ELF-1 (cell line): ENCODE results near the gene TMEM11.
A peak's percentile ranks its signal among the peaks of the same experiment; 100 is the strongest.

ENCODE experiments used
- DNase-seq: peaks from one replicate; pipeline ENCODE4 v3.0.0-alpha.2; 2016; ENCODE audit warnings: low read depth, low spot score

TMEM11 gene

GRCh38 chr17:21214015-21214776, at the start of gene TMEM11:
TMEM11 (minus strand) TSS chr17:21214161; CDS start chr17:21214152, 9 bp downstream.
- DNase-seq, result peak; percentile 97

- no peak for DNase-seq
These were observed 49.4 kb upstream of the TMEM11 start for GRCh38 chr17:21263376-21263775.

- no peak for DNase-seq
These were observed 48.5 kb upstream of the TMEM11 start for GRCh38 chr17:21262259-21262993.

- DNase-seq, result no peak
These were observed 44.6 kb upstream of the TMEM11 start for GRCh38 chr17:21258593-21258992.

- no peak for DNase-seq
These were observed 39.9 kb upstream of the TMEM11 start for GRCh38 chr17:21253646-21254441.

- DNase-seq, result peak; percentile 95
These were observed 39.1 kb upstream of the TMEM11 start, which contains the start of gene NATD1 for GRCh38 chr17:21252796-21253645. NATD1 (minus strand) TSS chr17:21253410; CDS start chr17:21253264, 146 bp downstream.

GRCh38 chr17:21252289-21252795, 38.4 kb upstream of the TMEM11 start:
- no peak for DNase-seq

GRCh38 chr17:21251337-21252010, 37.5 kb upstream of the TMEM11 start:
- no peak for DNase-seq

- DNase-seq, result peak; percentile 59
These were observed 36.9 kb upstream of the TMEM11 start for GRCh38 chr17:21250854-21251253.

- no peak for DNase-seq
These were observed 36.2 kb upstream of the TMEM11 start for GRCh38 chr17:21249920-21250703.

- no peak for DNase-seq
These were observed 35.3 kb upstream of the TMEM11 start for GRCh38 chr17:21249086-21249795.

- no peak for DNase-seq
These were observed 34.5 kb upstream of the TMEM11 start for GRCh38 chr17:21248500-21248899.

- DNase-seq, result no peak
These were observed 33.7 kb upstream of the TMEM11 start for GRCh38 chr17:21247552-21248258.

- no peak for DNase-seq
These were observed 32.7 kb upstream of the TMEM11 start for GRCh38 chr17:21246698-21247097.

GRCh38 chr17:21245639-21246084, 31.7 kb upstream of the TMEM11 start:
- DNase-seq, result no peak

GRCh38 chr17:21243516-21244303, 29.7 kb upstream of the TMEM11 start:
- peak; percentile 95 for DNase-seq

- no peak for DNase-seq
These were observed 29.0 kb upstream of the TMEM11 start for GRCh38 chr17:21242780-21243515.
